ENCODE measurements around the gene RPL13A. TPM values are rescaled to one million over a fixed set of nuclear protein-coding genes. Genes with fewer than 3 reads are reported as not detected.
A peak's percentile ranks its signal among the peaks of the same experiment; 100 is the strongest.

Gene RPL13A
- total RNA-seq, 3 donors from 2014 or later = 4,599 to 4,940 (median 4,852) TPM

GRCh38 chr19:49498475-49498874 lies 11.1 kb downstream of the RPL13A start:
- Mint-ChIP-seq H3K27me3 (ENCODE audit: low read depth) (no peaks in the 10 kb centered on the region), H3K9me3 (no peaks in the 10 kb centered on the region), H3K36me3 (ENCODE audit: insufficient read depth) (peaks cover 32% of the 10 kb centered on the region), H3K4me1 (ENCODE audit: low read depth) (peaks cover 61% of the 10 kb centered on the region), H3K4me3 (peak overlapping the region; percentile 98)
- ATAC-seq (no peak), DNase-seq (no peak)

GRCh38 chr19:49499030-49499670 lies 11.7 kb downstream of the RPL13A start:
- DNase-seq (no peak), ATAC-seq (no peak)
- no peaks in the 10 kb centered on the region for H3K27me3 Mint-ChIP-seq (ENCODE audit: low read depth)
- peaks cover 61% of the 10 kb centered on the region for H3K4me1 Mint-ChIP-seq (ENCODE audit: low read depth)
- peak overlapping the region; percentile 98 for H3K4me3 Mint-ChIP-seq
- peaks cover 32% of the 10 kb centered on the region for H3K36me3 Mint-ChIP-seq (ENCODE audit: insufficient read depth)
- no peaks in the 10 kb centered on the region for H3K9me3 Mint-ChIP-seq

- Mint-ChIP-seq H3K36me3 (ENCODE audit: insufficient read depth) (peaks cover 16% of the 10 kb centered on the region), H3K4me1 (ENCODE audit: low read depth) (peaks cover 52% of the 10 kb centered on the region), H3K27me3 (ENCODE audit: low read depth) (no peaks in the 10 kb centered on the region), H3K9me3 (no peaks in the 10 kb centered on the region), H3K4me3 (no peak overlapping the region)
- peak in 1 of 2 donors; percentile 15 for ATAC-seq
- peak; percentile 37 for DNase-seq
Measured at GRCh38 chr19:49502866-49503581, 15.6 kb downstream of the RPL13A start.

GRCh38 chr19:49503582-49503962 lies 16.2 kb downstream of the RPL13A start:
- ATAC-seq (no peak), DNase-seq (no peak)
- H3K27me3 Mint-ChIP-seq (ENCODE audit: low read depth) = no peaks in the 10 kb centered on the region
- no peak overlapping the region for H3K4me3 Mint-ChIP-seq
- peaks cover 48% of the 10 kb centered on the region for H3K4me1 Mint-ChIP-seq (ENCODE audit: low read depth)
- peaks cover 14% of the 10 kb centered on the region for H3K36me3 Mint-ChIP-seq (ENCODE audit: insufficient read depth)
- H3K9me3 Mint-ChIP-seq = no peaks in the 10 kb centered on the region

DNA sequence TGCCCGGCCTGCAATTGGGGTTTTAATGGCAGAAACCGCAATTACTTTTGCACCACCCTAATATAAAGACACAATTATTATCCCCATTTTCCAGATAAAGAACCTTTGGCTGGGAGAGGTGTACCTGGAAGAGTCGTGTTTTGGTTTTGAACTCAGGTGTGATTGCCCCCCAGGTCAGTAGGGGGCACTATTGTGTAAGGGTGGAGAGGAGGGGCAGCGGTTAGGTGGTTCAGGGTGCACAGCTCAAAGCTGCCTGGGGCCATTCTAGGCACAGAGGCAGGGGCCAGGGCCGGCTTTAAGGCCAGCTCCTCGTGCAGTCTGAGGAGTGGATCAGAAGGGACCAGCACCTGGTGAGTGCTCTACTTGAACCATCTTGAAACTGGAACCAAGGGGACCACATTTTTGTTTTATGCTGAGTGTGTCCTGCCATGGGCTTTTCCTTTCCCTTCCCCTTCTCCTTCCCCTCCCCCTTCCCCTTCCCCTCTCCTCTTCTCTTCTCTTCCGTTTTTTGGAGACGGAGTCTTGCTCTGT lies 19.2 kb downstream of the RPL13A start:
- H3K4me3 Mint-ChIP-seq = no peak overlapping the region
- H3K27me3 Mint-ChIP-seq (ENCODE audit: low read depth) = no peaks in the 10 kb centered on the region
- ATAC-seq (peak; percentile 77 to 82), DNase-seq (peak; percentile 78)
- H3K9me3 Mint-ChIP-seq = no peaks in the 10 kb centered on the region
- peaks cover 31% of the 10 kb centered on the region for H3K4me1 Mint-ChIP-seq (ENCODE audit: low read depth)
- H3K36me3 Mint-ChIP-seq (ENCODE audit: insufficient read depth) = no peaks in the 10 kb centered on the region

DNA sequence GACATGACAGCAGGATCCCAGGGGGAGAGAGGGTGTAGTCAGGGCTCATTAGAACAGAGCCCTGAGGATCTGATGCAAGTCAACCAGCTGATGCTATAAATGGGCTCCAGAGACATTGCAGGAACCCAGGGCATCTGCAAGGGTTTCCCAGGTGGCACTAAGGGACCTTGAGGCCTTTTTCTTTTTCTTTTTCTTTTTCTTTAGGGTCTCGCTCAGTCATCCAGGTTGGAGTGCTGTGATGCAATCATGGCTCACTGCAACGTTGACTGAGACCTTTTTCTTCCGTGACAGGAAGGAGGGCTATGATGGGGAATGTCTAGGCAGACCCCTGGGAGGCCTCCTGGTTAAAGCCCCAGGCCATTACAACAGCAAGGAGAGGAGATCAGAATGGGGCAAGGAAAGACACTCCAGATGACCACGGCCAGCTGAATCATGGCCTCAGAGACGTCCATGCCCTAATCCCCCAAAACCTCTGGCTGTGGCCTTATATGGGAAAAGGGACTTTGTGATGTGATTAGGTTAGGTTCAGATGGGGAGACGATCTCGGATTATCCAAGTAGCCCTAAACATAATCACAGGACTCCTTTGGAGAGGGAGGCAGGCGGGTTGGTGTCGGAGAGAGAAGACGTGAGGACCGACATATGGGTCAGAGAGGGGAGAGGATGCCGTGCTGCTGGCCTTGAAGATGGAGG lies 20.5 kb downstream of the RPL13A start:
- Mint-ChIP-seq H3K27me3 (ENCODE audit: low read depth) (no peaks in the 10 kb centered on the region), H3K36me3 (ENCODE audit: insufficient read depth) (no peaks in the 10 kb centered on the region), H3K9me3 (no peaks in the 10 kb centered on the region), H3K4me1 (ENCODE audit: low read depth) (peaks cover 27% of the 10 kb centered on the region), H3K4me3 (no peak overlapping the region)
- ATAC-seq (no peak), DNase-seq (no peak)

GRCh38 chr19:49512970-49513745 lies 25.8 kb downstream of the RPL13A start:
- ATAC-seq (peak; percentile 75 to 78), DNase-seq (no peak)
- H3K4me1 Mint-ChIP-seq (ENCODE audit: low read depth) = peaks cover 34% of the 10 kb centered on the region
- no peaks in the 10 kb centered on the region for H3K36me3 Mint-ChIP-seq (ENCODE audit: insufficient read depth)
- H3K4me3 Mint-ChIP-seq = peak overlapping the region; percentile 79
- H3K27me3 Mint-ChIP-seq (ENCODE audit: low read depth) = no peaks in the 10 kb centered on the region
- no peaks in the 10 kb centered on the region for H3K9me3 Mint-ChIP-seq

- ATAC-seq (peak; percentile 29 to 35), DNase-seq (no peak)
- Mint-ChIP-seq H3K9me3 (no peaks in the 10 kb centered on the region), H3K27me3 (ENCODE audit: low read depth) (no peaks in the 10 kb centered on the region), H3K36me3 (ENCODE audit: insufficient read depth) (no peaks in the 10 kb centered on the region), H3K4me1 (ENCODE audit: low read depth) (peaks cover 34% of the 10 kb centered on the region), H3K4me3 (peak overlapping the region; percentile 79)
Measured at GRCh38 chr19:49513746-49514118, 26.3 kb downstream of the RPL13A start.

GRCh38 chr19:49514151-49514550 lies 26.7 kb downstream of the RPL13A start:
- no peak for ATAC-seq
- DNase-seq = no peak
- H3K27me3 Mint-ChIP-seq (ENCODE audit: low read depth) = no peaks in the 10 kb centered on the region
- peaks cover 34% of the 10 kb centered on the region for H3K4me1 Mint-ChIP-seq (ENCODE audit: low read depth)
- peaks cover 1% of the 10 kb centered on the region for H3K36me3 Mint-ChIP-seq (ENCODE audit: insufficient read depth)
- H3K9me3 Mint-ChIP-seq = no peaks in the 10 kb centered on the region
- peak overlapping the region; percentile 79 for H3K4me3 Mint-ChIP-seq

DNA sequence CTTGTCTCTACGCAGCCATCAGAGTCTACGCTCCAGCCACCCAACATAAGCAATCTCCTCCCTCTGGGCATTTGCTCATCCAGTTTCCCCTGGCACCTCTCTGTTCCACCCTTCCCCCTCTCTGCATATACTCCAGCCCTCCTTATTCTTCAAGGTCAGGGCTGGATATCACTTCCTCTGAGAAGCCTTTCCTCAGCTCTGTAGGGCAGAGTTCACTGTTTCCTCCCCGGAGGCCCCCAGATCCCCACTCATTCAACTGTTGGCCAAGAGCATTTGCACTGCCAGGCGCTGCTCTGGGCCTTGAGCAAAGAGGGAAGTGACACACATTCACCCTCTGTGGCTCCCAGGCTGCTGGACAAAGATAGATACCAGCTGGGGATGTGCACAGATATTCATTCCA lies 28.4 kb downstream of the RPL13A start:
- H3K4me1 Mint-ChIP-seq (ENCODE audit: low read depth) = peaks cover 34% of the 10 kb centered on the region
- H3K9me3 Mint-ChIP-seq = no peaks in the 10 kb centered on the region
- H3K27me3 Mint-ChIP-seq (ENCODE audit: low read depth) = no peaks in the 10 kb centered on the region
- no peak overlapping the region for H3K4me3 Mint-ChIP-seq
- H3K36me3 Mint-ChIP-seq (ENCODE audit: insufficient read depth) = peaks cover 5% of the 10 kb centered on the region
- ATAC-seq = no peak
- no peak for DNase-seq

DNA sequence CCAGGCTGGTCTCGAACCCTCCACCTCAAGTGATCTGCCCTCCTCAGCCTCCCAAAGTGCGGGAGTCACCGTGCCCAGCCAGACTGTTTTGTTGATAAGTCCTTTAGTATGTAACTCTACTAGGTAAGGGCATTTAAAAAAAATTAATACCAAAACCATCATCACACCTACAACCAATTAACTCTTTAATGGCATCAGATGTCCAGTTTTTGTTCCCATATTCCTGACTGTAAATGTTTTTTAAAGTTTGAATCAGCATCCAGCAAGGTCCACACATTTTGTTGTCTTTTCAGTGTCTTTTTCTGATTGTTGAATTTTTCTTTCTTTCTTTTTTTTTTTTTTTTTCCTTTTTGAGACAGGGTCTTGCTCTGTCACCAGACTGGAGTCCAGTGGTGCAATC lies 30.6 kb downstream of the RPL13A start:
- no peaks in the 10 kb centered on the region for H3K27me3 Mint-ChIP-seq (ENCODE audit: low read depth)
- no peak for ATAC-seq
- H3K4me3 Mint-ChIP-seq = no peak overlapping the region
- H3K36me3 Mint-ChIP-seq (ENCODE audit: insufficient read depth) = peaks cover 5% of the 10 kb centered on the region
- no peaks in the 10 kb centered on the region for H3K9me3 Mint-ChIP-seq
- no peak for DNase-seq
- peaks cover 19% of the 10 kb centered on the region for H3K4me1 Mint-ChIP-seq (ENCODE audit: low read depth)

GRCh38 chr19:49520705-49521319 lies 33.4 kb downstream of the RPL13A start:
- no peaks in the 10 kb centered on the region for H3K27me3 Mint-ChIP-seq (ENCODE audit: low read depth)
- peaks cover 4% of the 10 kb centered on the region for H3K4me1 Mint-ChIP-seq (ENCODE audit: low read depth)
- DNase-seq (no peak), ATAC-seq (no peak)
- no peaks in the 10 kb centered on the region for H3K9me3 Mint-ChIP-seq
- peaks cover 5% of the 10 kb centered on the region for H3K36me3 Mint-ChIP-seq (ENCODE audit: insufficient read depth)
- no peak overlapping the region for H3K4me3 Mint-ChIP-seq

DNA sequence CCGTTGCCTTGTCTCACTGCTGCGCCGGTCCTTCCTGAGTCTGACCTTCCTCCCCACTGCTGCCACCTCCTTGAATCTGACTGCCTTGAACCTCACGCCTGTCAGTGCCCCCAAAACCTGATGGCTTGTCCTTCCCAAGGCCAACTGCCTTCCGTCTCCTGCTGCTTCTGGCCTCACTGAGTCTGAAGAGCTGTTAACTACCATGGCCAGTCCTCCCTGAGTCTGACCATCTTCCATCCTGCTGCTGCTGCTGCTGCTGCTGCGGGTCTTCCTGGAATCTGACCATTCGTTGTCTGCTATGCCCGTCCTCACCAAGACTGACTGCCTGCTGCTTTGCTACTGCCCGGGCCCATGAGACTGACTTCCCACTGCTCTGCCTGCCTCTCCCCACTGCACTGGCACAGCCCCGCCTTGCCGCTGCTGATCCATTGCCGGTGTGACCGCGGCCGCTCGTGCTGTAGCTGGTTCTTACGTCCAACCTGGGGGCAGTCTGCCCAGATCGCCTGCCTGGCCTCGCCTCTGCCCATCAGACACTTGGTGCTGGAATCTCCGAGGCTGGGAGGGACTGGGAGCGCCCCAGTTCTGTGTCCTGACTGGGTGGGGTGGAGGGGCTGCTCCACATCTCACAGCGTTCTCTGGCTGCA lies 37.5 kb downstream of the RPL13A start:
- Mint-ChIP-seq H3K4me3 (no peak overlapping the region), H3K4me1 (ENCODE audit: low read depth) (peaks cover 16% of the 10 kb centered on the region), H3K27me3 (ENCODE audit: low read depth) (no peaks in the 10 kb centered on the region), H3K9me3 (no peaks in the 10 kb centered on the region), H3K36me3 (ENCODE audit: insufficient read depth) (peaks cover 3% of the 10 kb centered on the region)
- ATAC-seq = no peak
- DNase-seq = no peak

All from activated T-cell treated with anti-CD3 and anti-CD28 coated beads, Interleukin-2, amount 50 U/mL, for 4 hours (primary cell).